GM21423 (cell line): Measurements from ENCODE around the gene ZDHHC22.

Experiments used
- ATAC-seq: cut with Tn5 transposase; IDR thresholded peaks from one replicate; pipeline ENCODE4 v1.9.1; 2021; ENCODE audit warnings: mild to moderate bottlenecking, moderate library complexity; ENCODE audit not compliant: unreplicated experiment

ZDHHC22 gene

DNA sequence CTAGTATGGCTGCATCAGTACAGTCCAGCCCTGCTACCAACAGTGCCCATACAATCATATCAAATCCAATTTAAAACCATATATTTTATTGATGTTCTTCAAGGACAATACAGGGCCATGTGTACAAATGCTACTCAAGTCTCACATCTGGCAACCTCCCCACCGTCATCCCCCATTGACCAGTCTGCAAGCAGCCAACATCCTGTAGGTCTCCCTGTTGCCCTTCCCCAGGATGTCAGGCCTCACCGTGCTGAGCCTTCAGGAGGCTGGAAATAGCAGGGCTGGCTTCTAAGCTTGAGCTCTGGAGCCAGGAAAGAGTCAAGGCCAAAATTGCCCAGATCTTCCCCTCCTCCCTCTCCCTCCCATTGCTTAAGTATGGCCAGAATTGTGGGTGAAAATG is 10.4 kb downstream of the ZDHHC22 start:
- no peak for ATAC-seq

DNA sequence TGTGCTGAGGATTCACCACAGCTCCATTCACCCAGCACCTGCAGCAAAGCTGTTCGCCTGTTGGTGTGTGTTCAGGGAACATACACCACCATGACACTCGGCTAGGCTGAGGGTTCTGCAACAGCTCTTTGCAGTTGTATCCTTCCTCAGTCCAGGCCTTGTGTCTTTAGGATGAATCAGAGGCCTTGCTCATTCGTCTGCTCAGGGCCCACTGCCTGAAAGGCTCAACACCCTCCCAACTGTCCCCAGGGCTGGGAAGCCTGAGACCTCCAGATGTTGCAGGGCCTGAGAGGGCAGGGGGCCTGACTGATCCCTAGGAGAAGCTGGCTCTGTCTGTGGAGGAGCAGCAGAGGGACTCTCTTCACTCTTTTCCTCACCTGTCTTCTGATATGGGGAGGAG is 11.2 kb downstream of the ZDHHC22 start:
- ATAC-seq = no peak

DNA sequence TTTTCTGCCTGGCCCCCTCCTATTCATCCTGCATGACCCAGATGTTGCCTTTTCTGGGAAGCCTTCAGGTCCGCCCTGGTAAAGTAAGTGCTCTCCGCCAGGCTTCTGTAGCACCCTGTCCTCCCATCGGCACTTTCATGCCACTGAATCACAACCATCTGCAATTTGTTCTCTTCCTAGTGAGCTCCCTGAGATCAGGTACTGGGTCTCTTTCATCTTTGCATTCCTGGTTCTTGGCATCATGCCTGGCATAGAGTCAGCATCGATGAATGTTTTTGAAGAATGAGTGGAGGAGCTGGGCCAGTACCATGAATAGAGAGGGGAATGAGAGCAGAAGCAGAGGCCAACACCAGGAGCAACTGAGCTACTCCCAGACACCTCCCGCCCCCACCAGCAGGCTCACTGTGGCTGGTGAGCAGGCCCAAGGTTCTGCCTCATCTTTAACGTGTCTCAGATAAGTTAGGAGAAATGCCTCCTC is 13.1 kb downstream of the ZDHHC22 start:
- no peak for ATAC-seq

GRCh38 chr14:77126461-77126990 is 15.1 kb downstream of the ZDHHC22 start:
- no peak for ATAC-seq

DNA sequence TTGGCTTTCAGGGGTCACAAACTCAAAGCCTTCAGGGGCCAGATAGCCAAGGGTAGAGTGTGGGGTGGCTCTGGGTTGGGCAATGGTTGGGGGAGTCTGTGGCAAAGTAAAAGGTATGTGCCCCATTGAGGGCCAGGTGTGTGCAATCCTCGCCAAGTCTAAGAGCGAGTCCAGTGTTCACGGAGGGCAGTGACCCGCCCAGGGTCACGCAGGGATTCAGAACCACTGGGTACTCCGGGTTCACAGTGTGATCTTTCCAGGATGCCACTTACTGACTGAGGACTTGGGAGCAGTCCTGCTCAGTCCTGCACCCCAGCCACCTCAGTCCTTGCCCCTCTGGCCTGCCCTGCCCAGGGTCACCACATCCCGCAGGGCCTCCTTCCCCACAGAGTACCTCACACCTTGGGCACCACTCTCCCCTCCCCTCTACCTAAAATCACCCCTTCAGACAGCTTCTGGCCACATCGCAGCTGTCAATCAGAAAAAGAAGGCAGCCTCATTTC is 15.7 kb downstream of the ZDHHC22 start:
- ATAC-seq = no peak

GRCh38 chr14:77125281-77125801 is 16.2 kb downstream of the ZDHHC22 start:
- ATAC-seq = no peak

GRCh38 chr14:77124345-77125280 is 17.0 kb downstream of the ZDHHC22 start:
- ATAC-seq = peak; percentile 23

- ATAC-seq = no peak
These were observed 17.9 kb downstream of the ZDHHC22 start for GRCh38 chr14:77123381-77124325.

GRCh38 chr14:77122526-77123125 is 19.0 kb downstream of the ZDHHC22 start:
- ATAC-seq = no peak

GRCh38 chr14:77120771-77121743 is 20.5 kb downstream of the ZDHHC22 start:
- ATAC-seq = peak; percentile 91

GRCh38 chr14:77119851-77120250 is 21.7 kb downstream of the ZDHHC22 start:
- no peak for ATAC-seq

- ATAC-seq = no peak
These were observed 25.3 kb downstream of the ZDHHC22 start for GRCh38 chr14:77116172-77116817.

DNA sequence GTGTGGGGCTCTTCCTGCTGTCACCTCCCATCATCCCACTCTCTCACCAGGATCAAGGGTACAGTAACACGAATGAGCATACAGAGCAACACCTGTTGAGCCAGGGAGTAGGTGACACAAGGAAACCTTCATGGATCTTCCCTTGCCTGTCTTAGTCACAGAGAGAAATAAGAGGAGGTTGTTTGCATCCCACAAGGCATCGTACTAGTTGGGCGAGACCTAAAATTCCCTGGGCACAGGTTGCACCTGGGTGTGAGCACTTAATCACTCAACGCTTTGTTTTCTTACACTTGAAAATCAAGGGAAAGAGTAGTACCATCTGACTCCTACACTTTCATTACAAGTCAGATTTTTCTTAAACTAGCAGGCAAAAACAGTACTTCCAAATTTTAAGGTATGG is 27.0 kb downstream of the ZDHHC22 start:
- ATAC-seq = no peak

DNA sequence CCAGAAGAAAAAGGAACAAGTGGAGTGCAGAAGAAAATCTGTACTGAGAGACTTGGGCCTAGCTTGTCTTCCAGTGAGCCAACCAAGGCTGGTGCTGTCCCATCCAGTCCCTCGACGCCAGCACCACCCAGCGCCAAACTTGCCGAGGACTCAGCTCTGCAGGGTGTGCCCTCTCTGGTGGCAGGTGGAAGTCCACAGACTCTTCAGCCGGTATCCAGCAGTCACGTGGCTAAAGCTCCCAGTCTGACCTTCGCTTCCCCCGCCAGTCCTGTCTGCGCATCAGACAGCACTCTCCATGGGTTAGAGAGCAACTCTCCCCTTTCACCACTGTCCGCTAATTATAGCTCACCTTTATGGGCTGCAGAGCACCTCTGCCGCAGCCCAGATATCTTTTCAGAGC is 27.9 kb downstream of the ZDHHC22 start:
- no peak for ATAC-seq

- no peak for ATAC-seq
These were observed 30.6 kb downstream of the ZDHHC22 start for GRCh38 chr14:77111021-77111420.

DNA sequence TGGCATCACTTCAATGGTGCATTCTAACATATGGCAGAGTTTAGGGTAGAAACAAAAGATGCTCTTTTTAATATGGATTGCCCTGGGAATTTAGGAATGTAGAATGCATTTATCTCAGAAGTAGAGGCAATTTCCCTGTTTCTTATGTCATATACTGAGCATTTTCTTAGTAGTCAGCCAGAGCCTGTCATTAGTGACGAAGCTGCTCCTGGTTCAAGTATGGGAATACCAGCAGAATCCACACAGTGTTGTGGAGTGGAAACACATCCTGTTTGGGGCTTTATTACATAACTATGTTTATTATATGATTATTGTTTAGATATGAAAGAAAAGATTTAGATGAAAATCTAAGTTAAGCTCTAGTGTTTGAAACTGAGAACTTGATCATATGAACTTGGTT is 31.3 kb downstream of the ZDHHC22 start:
- no peak for ATAC-seq

- no peak for ATAC-seq
These were observed 31.9 kb downstream of the ZDHHC22 start for GRCh38 chr14:77109656-77110055.

DNA sequence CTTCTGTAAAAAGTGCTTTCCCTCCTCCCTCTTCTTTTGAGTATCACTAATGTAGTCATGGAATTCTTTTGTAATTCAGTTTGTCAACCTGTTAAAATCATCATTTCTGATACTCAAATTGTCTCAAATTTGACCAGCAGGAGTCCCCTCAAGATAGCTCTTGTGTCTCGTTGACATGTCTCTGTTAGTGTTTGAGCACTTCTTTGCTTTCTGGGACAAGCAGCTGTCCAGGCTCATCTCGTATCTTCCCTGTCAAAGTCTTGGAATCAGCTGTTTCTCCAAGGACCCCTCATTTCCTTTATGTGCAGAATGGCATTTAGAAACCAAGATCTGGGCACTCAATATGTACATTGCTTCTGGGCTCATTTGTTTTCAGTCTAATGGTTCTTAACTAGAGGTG is 32.8 kb downstream of the ZDHHC22 start:
- no peak for ATAC-seq

DNA sequence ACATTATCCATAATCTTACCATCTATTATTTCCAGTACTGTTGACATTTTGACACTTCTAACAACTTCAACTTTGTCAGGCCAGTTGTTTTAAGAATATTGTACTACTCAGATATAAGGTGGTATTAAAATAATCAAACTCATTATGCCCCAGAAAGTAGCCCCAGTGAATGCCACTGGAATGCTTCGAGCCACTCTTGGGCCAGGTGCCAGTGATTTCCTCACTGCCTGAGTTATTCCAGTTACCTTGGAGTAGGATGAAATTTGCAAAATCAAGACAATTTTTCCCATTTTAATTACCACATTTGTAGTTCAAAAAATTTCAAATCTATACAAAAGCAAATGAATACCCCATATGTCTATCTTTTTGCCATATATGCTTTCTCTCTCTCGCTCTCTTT is 34.4 kb downstream of the ZDHHC22 start:
- no peak for ATAC-seq
